Activated naive CD4-positive, alpha-beta T cell treated with anti-CD3 and anti-CD28 coated beads, Interleukin-2, amount 10 ng/mL, durations not matched to agents 7 days and 5 days (primary cell): ENCODE measurements around the gene APOL4.
A peak's percentile ranks its signal among the peaks of the same experiment; 100 is the strongest.
"Not testable (repeated sequence)": the region's sequence is repeated elsewhere in the genome, so short reads cannot be mapped to it uniquely, and the experiment has no call there.

Source experiments
- CTCF ChIA-PET: fragments of 350-600 bp; sonication (Branson Sonifier 250); formaldehyde crosslinking; loops from one replicate; lab custom pipeline; 2021; ENCODE audit warnings: antibody characterized with exemption; lab: Charles Lee
- DNase-seq: peaks from one replicate; pipeline ENCODE4 v3.0.0-alpha.2; 2020
- H3K27ac Mint-ChIP-seq: one replicate; pipeline ENCODE4 v1.8.0; 2021; ENCODE audit warnings: mild to moderate bottlenecking, moderate library complexity, mixed read lengths
- H3K27me3 Mint-ChIP-seq: one replicate; pipeline ENCODE4 v1.8.0; 2021; ENCODE audit warnings: mild to moderate bottlenecking, mixed read lengths
- H3K36me3 Mint-ChIP-seq: one replicate; pipeline ENCODE4 v1.8.0; 2021; ENCODE audit warnings: mixed read lengths
- H3K4me1 Mint-ChIP-seq: one replicate; pipeline ENCODE4 v1.8.0; 2021; ENCODE audit warnings: mixed read lengths
- H3K4me3 Mint-ChIP-seq: one replicate; pipeline ENCODE4 v1.8.0; 2021; ENCODE audit warnings: mild to moderate bottlenecking, moderate library complexity, mixed read lengths
- H3K9me3 Mint-ChIP-seq: one replicate; pipeline ENCODE4 v1.8.0; 2021; ENCODE audit warnings: mixed read lengths

Gene APOL4

DNA sequence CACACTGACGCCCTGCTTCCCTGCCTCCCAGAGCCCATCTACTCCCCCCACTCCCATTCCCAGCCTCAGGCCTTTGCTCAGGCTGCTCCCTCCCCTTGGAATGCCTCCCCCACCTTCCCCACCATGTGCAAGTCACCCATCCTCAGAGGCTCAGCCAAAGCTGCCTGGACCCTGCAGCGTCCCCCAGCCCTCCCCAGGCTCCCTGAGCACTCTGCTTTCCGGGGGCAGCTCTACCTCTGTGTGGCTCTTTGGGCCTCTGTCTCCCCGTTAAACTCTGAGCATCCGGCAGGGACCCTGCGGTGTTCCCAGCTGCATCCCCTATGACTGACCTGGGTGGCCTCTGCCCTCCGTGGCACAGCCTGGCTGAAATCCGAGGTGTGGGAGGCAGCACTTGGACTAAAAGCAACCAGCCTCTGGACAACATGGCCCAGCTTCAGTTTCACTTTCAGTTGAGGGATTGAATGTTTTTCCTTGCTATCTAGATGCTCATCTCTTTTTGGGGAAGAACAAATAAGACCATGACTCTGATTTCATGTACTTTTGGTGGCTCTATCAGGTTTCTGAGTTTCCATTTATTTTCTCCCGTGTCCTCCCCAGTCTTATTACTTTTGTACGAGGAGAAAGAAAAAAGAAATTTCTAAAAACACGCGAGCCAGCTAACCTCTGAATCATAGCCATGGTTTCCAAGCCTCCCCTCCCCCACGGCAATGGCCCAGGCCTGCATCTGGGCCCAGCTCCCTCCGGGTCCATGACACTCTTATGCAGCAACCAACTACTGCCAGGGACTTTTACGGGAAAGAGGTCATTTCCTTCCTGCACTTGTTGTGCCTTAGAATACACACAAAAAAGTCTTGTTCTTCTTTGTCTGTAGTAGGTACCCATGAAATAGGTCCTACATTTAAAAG, 44.8 kb downstream of the APOL4 start:
- Mint-ChIP-seq H3K27me3 (no peaks in the 10 kb centered on the region), H3K9me3 (peaks cover 7% of the 10 kb centered on the region), H3K36me3 (peaks cover 79% of the 10 kb centered on the region), H3K4me3 (peak overlapping the region; percentile 99), H3K4me1 (peaks cover 89% of the 10 kb centered on the region), H3K27ac (peak overlapping the region; percentile 96)
- peak; percentile 73 for DNase-seq
- CTCF ChIA-PET = interaction anchor here (1.6 kb wide), 1 partner anchor 21 kb away, joined by 4 read pairs; no protein-coding TSS in a partner anchor

DNA sequence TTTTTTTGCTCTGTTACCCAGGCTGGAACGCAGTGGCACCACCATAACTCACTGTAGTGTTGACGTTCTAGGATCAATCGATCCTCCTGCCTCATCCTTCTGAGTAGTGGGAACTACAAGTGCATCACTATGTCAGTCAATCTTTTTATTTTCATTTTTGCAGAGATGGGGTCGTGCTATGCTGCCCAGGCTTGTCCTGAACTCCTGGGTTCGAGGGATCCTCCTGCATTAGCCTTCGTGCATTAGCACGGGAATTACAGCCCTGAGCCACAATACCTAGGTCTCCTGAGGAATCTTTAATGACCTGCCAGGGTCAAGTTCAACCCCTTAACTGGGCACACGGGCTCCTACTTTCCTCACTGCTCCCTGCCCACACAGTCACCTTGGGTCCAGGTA, 45.5 kb downstream of the APOL4 start:
- Mint-ChIP-seq H3K27ac (peak overlapping the region; percentile 96), H3K4me1 (peaks cover 89% of the 10 kb centered on the region), H3K4me3 (peak overlapping the region; percentile 99), H3K36me3 (peaks cover 85% of the 10 kb centered on the region), H3K27me3 (no peaks in the 10 kb centered on the region), H3K9me3 (peaks cover 8% of the 10 kb centered on the region)
- CTCF ChIA-PET = interaction anchor here (1.6 kb wide), 1 partner anchor 22 kb away, joined by 4 read pairs; no protein-coding TSS in a partner anchor
- no peak for DNase-seq

DNA sequence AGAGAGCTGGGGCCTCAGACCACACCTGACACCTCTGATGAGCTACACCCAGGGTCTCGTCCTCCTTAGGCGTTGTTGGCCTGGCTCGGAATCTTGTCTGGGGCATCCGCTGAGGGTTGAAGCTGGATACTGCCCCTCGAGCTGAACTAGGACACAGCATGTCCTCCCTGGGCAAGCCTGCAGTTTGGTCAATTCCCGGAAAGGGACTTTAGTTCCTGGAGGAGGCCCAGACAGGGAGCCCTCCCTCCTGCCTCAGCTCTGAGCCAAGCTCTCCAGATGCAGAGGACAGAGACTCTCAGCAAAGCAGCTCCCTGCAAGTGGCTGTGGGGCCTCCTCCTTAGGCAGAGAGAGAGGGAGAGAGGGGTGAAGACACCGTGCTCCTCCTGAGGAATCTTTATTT, 45.9 kb downstream of the APOL4 start:
- Mint-ChIP-seq H3K4me1 (peaks cover 89% of the 10 kb centered on the region), H3K27ac (peak overlapping the region; percentile 96), H3K36me3 (peaks cover 89% of the 10 kb centered on the region), H3K9me3 (peaks cover 8% of the 10 kb centered on the region), H3K27me3 (no peaks in the 10 kb centered on the region), H3K4me3 (peak overlapping the region; percentile 99)
- CTCF ChIA-PET = interaction anchor here (1.1 to 1.6 kb wide), 2 partner anchors 8 to 22 kb away, joined by 4 read pairs; no protein-coding TSS in a partner anchor
- DNase-seq = no peak

DNA sequence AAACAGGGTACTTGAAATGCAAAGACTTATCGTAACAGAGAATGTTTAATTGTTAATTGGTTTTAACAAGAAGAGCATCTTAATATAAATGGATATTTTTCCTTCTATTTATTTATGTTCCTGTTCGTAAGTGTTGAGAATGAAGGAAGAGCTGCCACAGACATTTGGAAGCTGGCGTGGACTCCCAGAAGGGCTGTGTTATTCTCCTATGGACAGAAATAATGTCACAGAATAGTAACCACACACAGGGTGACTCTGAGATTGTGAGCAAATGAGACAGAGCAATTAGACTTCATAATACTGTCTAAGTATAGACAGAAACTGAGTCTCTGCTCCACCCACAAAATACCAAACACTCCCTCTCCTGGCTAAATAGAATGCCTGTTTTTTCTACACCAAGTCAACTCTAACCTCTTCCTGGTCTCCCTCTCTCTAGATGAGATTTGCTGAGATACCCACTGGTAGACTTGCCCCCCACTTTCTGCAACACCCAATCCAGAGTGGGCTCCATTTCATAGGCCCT, 47.1 kb downstream of the APOL4 start:
- DNase-seq = no peak
- Mint-ChIP-seq H3K27me3 (no peaks in the 10 kb centered on the region), H3K4me3 (no peak overlapping the region), H3K4me1 (peaks cover 79% of the 10 kb centered on the region), H3K9me3 (peaks cover 8% of the 10 kb centered on the region), H3K27ac (peak overlapping the region; percentile 11), H3K36me3 (peaks cover 84% of the 10 kb centered on the region)
- CTCF ChIA-PET = interaction anchor here (1.1 kb wide), 1 partner anchor 9 kb away, joined by 4 read pairs; no protein-coding TSS in a partner anchor

DNA sequence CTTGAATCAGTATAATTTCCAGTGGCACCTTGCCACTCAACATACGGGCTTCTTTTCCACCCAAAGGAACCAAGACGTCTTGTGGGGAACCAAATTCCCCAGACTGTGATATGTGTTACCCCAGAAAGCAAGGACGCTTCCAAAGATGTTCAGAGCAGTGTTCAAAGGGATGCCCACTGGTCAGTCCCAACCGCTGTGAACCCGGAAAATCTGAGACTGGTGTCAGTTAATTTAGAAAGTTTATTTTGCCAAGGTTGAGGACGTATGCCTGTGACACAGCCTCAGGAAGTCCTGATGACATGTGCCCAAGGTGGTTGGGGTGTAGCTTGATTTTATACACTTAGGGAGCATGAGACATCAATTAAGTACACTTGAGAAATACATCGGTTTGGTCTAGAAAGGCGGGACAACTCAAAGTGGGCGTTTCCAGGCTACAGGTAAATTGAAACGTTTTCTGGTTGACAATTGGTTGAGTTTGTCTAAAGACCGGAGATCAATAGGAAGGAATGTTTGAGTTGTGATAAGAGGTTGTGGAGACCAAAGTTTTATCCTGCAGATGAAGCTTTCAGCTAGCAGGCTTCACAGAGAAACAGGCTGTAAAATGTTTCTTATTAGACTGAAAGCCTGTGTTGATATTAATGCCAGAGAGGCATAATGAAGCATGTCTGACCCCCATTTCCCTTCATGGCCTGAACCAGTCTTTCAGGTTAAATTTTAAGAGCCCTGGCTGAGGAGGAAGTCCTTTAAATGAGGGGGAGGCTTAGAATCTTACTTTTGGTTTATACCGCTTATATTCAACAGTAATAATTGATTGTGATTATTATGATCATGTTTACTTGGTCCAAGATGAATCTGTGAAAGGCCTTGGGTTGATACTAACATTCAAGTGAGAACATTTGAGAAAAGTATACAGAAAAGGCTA, 47.8 kb downstream of the APOL4 start:
- Mint-ChIP-seq H3K9me3 (peaks cover 8% of the 10 kb centered on the region), H3K4me3 (no peak overlapping the region), H3K27ac (no peak overlapping the region), H3K36me3 (peaks cover 79% of the 10 kb centered on the region), H3K4me1 (peaks cover 72% of the 10 kb centered on the region), H3K27me3 (no peaks in the 10 kb centered on the region)
- no peak for DNase-seq
- CTCF ChIA-PET = interaction anchor here (2.3 to 2.4 kb wide), 3 partner anchors 25 to 85 kb away, joined by 4 to 11 read pairs (median 6); partner anchors contain the start of gene APOL2

DNA sequence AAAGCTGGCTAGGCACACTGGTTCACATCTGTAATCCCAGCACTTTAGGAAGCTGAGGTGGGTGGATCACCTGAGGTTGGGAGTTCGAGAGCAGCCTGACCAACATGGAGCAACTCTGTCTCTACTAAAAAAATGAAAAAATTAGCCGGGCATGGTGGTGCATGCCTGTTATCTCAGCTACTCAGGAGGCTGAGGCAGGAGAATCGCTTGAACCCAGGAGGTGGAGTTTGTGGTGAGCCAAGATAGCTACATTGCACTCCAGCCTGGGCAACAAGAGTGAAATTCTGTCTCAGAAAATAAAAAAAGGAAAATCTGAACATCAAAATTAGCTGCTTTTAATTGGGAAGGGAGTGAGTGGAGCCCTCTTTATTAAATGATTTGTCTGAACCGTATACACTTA, 48.8 kb downstream of the APOL4 start:
- CTCF ChIA-PET = interaction anchor here (0.9 to 2.4 kb wide), 5 partner anchors 11 to 86 kb away, joined by 3 to 11 read pairs (median 4); partner anchors contain the start of gene APOL2

DNA sequence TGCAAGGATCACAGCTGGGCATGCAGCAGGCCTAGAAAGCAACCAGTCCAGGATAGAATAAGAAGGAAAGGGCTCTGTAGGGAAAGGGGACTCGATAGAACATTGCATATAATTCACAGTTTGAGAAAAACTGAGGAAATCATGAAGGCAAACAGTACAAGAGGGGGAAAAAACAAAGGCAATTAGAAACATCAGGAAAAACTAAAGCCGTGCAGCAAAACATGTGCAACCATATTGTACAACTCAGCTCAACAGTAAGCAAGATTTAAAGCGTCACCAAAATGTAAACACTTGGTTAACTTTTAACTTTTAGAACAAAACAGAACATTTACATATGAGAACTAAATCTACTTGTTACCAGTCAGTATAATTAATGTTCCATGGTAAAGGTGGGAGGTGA, 49.5 kb downstream of the APOL4 start:
- H3K27me3 Mint-ChIP-seq = no peaks in the 10 kb centered on the region
- H3K4me3 Mint-ChIP-seq = no peak overlapping the region
- H3K9me3 Mint-ChIP-seq = peaks cover 8% of the 10 kb centered on the region
- peaks cover 56% of the 10 kb centered on the region for H3K4me1 Mint-ChIP-seq
- CTCF ChIA-PET = interaction anchor here (1.0 to 2.4 kb wide), 5 partner anchors 9 to 86 kb away, joined by 3 to 11 read pairs (median 5); partner anchors contain the start of genes APOL2 and APOL3
- H3K27ac Mint-ChIP-seq = peak overlapping the region; percentile 33
- peaks cover 79% of the 10 kb centered on the region for H3K36me3 Mint-ChIP-seq
- DNase-seq = no peak

More for the DNA sequence above, 48.8 kb downstream of the APOL4 start:
- H3K27ac Mint-ChIP-seq, DNase-seq, H3K4me3 Mint-ChIP-seq, H3K9me3 Mint-ChIP-seq, H3K27me3 Mint-ChIP-seq: not testable (repeated sequence)
- peaks cover 78% of the 10 kb centered on the region for H3K36me3 Mint-ChIP-seq
- peaks cover 64% of the 10 kb centered on the region for H3K4me1 Mint-ChIP-seq

DNA sequence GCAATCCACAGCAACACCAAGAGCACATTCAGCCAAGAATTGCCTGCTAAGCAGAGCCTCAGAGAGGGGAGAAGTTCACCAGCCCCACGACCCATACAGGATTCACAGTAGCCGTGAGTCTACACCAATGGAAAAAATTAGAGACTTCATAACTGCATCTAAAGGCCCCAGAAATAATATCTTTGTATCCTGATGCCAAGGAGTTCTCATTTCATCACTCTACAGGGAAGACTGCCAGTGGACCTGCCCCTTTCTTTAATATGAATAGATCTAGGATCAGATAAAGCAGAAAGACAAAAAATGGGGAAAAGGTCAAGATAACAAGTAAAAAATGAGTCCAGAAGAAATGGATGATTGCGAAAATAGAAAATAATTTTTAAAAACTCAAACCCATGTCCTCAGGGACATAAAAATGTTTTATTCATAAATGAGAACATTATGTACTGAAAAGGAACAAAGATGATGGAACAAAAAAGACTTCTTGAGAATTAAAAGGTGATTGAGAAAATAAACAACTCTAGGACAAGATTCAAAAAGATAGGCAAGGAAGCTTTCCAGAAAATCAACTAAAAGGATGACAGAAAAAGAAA, 50.5 kb downstream of the APOL4 start:
- CTCF ChIA-PET = interaction anchor here (1.3 to 2.4 kb wide), 3 partner anchors 10 to 87 kb away, joined by 4 to 6 read pairs (median 5); partner anchors contain the start of genes APOL2 and APOL3
- Mint-ChIP-seq H3K9me3 (peaks cover 8% of the 10 kb centered on the region), H3K27ac (peak overlapping the region; percentile 59), H3K36me3 (peaks cover 69% of the 10 kb centered on the region), H3K4me1 (peaks cover 47% of the 10 kb centered on the region), H3K27me3 (no peaks in the 10 kb centered on the region), H3K4me3 (no peak overlapping the region)
- DNase-seq = no peak

DNA sequence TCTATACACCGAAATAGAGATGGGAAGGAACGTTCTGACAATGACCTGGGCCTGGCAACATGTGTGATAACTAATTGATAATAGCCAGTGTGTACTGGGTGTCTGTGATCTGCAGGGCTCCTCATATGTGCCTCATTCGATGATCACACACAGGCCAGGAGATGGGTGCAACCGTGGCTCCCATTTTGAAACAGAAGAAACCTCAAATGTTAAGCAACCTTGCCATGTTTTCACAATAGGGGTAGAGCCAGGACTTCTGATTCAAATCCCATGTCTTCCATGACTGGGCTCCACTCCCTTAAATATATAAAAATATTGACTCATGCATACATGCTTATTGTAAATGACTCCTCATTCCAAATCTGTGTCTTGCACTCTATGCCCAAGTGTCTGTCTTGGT, 52.2 kb downstream of the APOL4 start:
- peaks cover 61% of the 10 kb centered on the region for H3K36me3 Mint-ChIP-seq

DNA sequence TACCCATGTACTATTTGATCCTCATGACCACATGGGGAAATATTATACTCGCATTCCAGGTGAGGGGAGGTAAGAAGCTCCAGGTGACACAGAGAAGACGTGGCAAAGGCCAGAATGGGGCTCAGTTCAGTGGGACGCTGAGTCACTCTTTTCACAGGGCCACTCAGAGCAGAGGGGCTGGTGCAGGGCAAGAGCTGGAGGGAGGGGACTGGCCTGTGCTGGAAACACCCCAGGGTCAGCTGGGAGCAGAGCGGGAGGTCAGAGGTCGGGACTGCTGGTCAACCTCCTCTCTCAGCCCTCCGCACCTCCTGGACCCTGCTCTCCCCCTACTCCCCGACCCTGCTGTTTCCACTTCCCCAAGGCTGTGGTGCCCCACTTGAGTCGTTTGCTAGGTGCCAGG, 53.2 kb downstream of the APOL4 start:
- Mint-ChIP-seq H3K4me1 (peaks cover 20% of the 10 kb centered on the region), H3K27ac (no peak overlapping the region), H3K9me3 (peaks cover 8% of the 10 kb centered on the region), H3K4me3 (no peak overlapping the region), H3K27me3 (no peaks in the 10 kb centered on the region), H3K36me3 (peaks cover 62% of the 10 kb centered on the region)
- CTCF ChIA-PET = interaction anchor here (1.2 kb wide), 1 partner anchor 31 kb away, joined by 4 read pairs; no protein-coding TSS in a partner anchor
- no peak for DNase-seq

More for the DNA sequence above, 52.2 kb downstream of the APOL4 start:
- Mint-ChIP-seq H3K27ac (no peak overlapping the region), H3K27me3 (no peaks in the 10 kb centered on the region), H3K9me3 (peaks cover 8% of the 10 kb centered on the region), H3K4me3 (no peak overlapping the region), H3K4me1 (peaks cover 30% of the 10 kb centered on the region)
- CTCF ChIA-PET = interaction anchor here (1.2 kb wide), 1 partner anchor 129 kb away, joined by 3 read pairs; no protein-coding TSS in a partner anchor
- no peak for DNase-seq

DNA sequence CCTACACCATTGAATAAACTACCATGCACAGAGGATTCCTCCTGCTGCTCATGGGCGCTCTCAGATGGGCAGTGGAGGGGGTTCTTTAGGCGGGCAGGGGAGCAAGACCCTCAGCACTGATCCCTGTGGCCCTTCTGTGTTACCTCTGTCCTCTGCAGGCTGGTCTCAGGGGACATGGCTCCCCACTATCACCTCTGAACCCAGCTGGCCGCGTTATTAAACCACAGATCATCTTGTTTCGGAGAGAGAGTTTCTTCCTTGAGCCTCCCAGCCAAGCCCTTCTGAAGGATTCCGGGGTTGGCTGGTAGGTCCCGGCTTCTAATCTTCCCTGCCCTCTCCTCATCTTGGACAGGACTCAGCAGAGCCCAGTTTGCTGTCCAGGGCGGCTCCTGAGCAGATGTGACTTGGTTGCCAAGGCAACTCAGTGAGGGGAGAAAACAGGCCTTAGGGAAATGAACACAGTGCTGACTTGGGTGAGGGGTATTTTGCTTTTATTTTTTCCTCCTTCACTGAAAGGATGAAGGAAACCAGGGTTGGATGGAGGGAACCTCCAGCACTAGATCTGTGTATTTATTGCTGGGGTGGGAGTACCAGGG, 54.3 kb downstream of the APOL4 start:
- peaks cover 16% of the 10 kb centered on the region for H3K4me1 Mint-ChIP-seq
- no peaks in the 10 kb centered on the region for H3K27me3 Mint-ChIP-seq
- no peak overlapping the region for H3K27ac Mint-ChIP-seq
- CTCF ChIA-PET = interaction anchor here (4.8 kb wide), 1 partner anchor 32 kb away, joined by 48 read pairs; no protein-coding TSS in a partner anchor
- DNase-seq = no peak
- H3K9me3 Mint-ChIP-seq = peaks cover 7% of the 10 kb centered on the region
- H3K36me3 Mint-ChIP-seq = peaks cover 64% of the 10 kb centered on the region
- H3K4me3 Mint-ChIP-seq = no peak overlapping the region

DNA sequence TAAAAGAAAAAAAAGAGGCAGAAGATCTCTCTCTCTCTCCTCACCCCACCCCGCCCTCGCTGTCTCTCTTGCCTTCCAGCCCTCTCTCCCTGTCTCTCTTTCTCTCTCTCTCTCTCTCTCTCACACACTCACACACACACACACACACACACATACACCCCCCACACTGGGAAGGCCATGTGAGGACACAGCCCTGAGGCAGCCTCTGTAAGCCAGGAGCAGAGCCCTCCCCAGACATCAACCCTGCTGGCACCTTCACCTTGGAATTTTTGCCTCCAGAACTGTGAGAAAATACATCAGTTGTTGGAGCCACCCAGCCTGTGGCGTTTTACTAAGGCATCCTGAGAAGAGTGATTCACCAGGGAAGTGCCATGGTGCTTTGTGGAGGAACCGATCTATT, 55.7 kb downstream of the APOL4 start:
- Mint-ChIP-seq H3K4me3 (no peak overlapping the region), H3K36me3 (peaks cover 63% of the 10 kb centered on the region), H3K27ac (no peak overlapping the region), H3K27me3 (no peaks in the 10 kb centered on the region), H3K4me1 (peaks cover 2% of the 10 kb centered on the region), H3K9me3 (no peaks in the 10 kb centered on the region)
- no peak for DNase-seq
- CTCF ChIA-PET = interaction anchor here (2.3 to 4.8 kb wide), 2 partner anchors 14 to 33 kb away, joined by 11 to 48 read pairs; partner anchors contain the start of gene APOL3
